Ishikawa (cell line): ENCODE results near the gene DYNLT2.
"Not testable (repeated sequence)": the region's sequence is repeated elsewhere in the genome, so short reads cannot be mapped to it uniquely, and the experiment has no call there.

Source experiments
- EP300 ChIP-seq: IDR thresholded peaks from 2 replicates; pipeline ENCODE4 v1.6.1; 2012; ENCODE audit warnings: borderline replicate concordance
- FOXM1 ChIP-seq: IDR thresholded peaks from 2 replicates; pipeline ENCODE4 v1.6.1; 2012; ENCODE audit warnings: low read depth, borderline replicate concordance
- RAD21 ChIP-seq: IDR thresholded peaks from 2 replicates; pipeline ENCODE4 v1.6.1; 2012; ENCODE audit warnings: low read depth
- TAF1 ChIP-seq: IDR thresholded peaks from 2 replicates; pipeline ENCODE4 v1.6.1; 2012; ENCODE audit warnings: low read depth, mild to moderate bottlenecking
- TCF12 ChIP-seq: IDR thresholded peaks from 2 replicates; pipeline ENCODE4 v1.6.1; 2012; ENCODE audit warnings: low read depth
- TEAD4 ChIP-seq: IDR thresholded peaks from 2 replicates; pipeline ENCODE4 v1.6.1; 2012
- YY1 ChIP-seq: IDR thresholded peaks from 2 replicates; pipeline ENCODE4 v1.6.1; 2012; ENCODE audit warnings: low read depth
- TF ChIP-seq, protein P1 (sequence below): IDR thresholded peaks from 2 replicates; pipeline ENCODE4 v1.6.1; 2012; ENCODE audit warnings: low read depth, mild to moderate bottlenecking
- TF ChIP-seq, protein P2 (sequence below): IDR thresholded peaks from 2 replicates; pipeline ENCODE4 v1.6.1; 2012
- TF ChIP-seq, protein P3 (sequence below): IDR thresholded peaks from 2 replicates; pipeline ENCODE4 v1.6.1; 2012

DNA sequence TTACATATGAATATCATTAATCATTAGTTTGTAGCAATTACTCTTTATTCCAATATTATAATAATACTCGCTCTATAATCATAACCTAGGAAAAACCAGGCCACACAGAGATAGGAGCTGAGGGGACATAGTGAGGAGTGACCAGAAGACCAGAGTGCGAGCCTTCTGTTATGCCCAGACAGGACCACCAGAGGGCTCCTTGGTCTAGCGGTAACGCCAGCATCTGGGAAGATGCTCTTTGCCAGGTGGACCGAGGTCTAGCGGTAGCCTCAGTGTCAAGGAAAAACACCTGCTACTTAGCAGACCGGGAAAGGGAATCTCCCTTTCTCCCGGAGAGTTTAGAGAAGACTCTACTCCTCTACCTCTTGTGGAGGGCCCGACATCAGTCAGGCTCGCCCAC is 54.3 kb downstream of the DYNLT2 start:
- TF ChIP-seq, protein P1, sequence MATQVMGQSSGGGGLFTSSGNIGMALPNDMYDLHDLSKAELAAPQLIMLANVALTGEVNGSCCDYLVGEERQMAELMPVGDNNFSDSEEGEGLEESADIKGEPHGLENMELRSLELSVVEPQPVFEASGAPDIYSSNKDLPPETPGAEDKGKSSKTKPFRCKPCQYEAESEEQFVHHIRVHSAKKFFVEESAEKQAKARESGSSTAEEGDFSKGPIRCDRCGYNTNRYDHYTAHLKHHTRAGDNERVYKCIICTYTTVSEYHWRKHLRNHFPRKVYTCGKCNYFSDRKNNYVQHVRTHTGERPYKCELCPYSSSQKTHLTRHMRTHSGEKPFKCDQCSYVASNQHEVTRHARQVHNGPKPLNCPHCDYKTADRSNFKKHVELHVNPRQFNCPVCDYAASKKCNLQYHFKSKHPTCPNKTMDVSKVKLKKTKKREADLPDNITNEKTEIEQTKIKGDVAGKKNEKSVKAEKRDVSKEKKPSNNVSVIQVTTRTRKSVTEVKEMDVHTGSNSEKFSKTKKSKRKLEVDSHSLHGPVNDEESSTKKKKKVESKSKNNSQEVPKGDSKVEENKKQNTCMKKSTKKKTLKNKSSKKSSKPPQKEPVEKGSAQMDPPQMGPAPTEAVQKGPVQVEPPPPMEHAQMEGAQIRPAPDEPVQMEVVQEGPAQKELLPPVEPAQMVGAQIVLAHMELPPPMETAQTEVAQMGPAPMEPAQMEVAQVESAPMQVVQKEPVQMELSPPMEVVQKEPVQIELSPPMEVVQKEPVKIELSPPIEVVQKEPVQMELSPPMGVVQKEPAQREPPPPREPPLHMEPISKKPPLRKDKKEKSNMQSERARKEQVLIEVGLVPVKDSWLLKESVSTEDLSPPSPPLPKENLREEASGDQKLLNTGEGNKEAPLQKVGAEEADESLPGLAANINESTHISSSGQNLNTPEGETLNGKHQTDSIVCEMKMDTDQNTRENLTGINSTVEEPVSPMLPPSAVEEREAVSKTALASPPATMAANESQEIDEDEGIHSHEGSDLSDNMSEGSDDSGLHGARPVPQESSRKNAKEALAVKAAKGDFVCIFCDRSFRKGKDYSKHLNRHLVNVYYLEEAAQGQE = not testable (repeated sequence)
- TF ChIP-seq TAF1, YY1, TEAD4, EP300, TCF12, FOXM1: not testable (repeated sequence)
- TF ChIP-seq RAD21 = peak; percentile 28; the same call in 1 of the 2 replicates
- TF ChIP-seq, protein P2, sequence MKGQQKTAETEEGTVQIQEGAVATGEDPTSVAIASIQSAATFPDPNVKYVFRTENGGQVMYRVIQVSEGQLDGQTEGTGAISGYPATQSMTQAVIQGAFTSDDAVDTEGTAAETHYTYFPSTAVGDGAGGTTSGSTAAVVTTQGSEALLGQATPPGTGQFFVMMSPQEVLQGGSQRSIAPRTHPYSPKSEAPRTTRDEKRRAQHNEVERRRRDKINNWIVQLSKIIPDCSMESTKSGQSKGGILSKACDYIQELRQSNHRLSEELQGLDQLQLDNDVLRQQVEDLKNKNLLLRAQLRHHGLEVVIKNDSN = not testable (repeated sequence)
- TF ChIP-seq, protein P3, sequence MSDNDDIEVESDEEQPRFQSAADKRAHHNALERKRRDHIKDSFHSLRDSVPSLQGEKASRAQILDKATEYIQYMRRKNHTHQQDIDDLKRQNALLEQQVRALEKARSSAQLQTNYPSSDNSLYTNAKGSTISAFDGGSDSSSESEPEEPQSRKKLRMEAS = not testable (repeated sequence)
